ENCODE results near the gene GRID1. TPM values are rescaled to one million over a fixed set of nuclear protein-coding genes. Genes with fewer than 3 reads are reported as not detected.

Gene GRID1
- total RNA-seq, 1 experiment from 2014 or later: not detected

GRCh38 chr10:86349474-86349873 lies 17.1 kb downstream of the GRID1 start:
- intact Hi-C loops (cut with micrococcal nuclease; ENCODE audit: unreplicated experiment): loop anchor here (10.0 kb wide), 1 partner anchor 95 kb away; no protein-coding TSS in a partner anchor
- Histone ChIP-seq H2AFZ (no peak overlapping the region), H3K4me1 (replicated peaks; ENCODE audit: insufficient read depth) (peaks cover 12% of the 10 kb centered on the region; the same call in 1 of the 2 replicates), H4K20me1 (ENCODE audit: insufficient read depth) (no peaks in the 10 kb centered on the region), H3K79me2 (ENCODE audit: low read depth) (no peaks in the 10 kb centered on the region), H3K27me3 (ENCODE audit: insufficient read depth, low read depth) (no peaks in the 10 kb centered on the region; the same call in none of the 2 replicates), H3K4me2 (no peak overlapping the region), H3K4me3 (no peak overlapping the region), H3K36me3 (ENCODE audit: low read depth) (no peaks in the 10 kb centered on the region), H3K9me2 (ENCODE audit: insufficient read depth) (no peaks in the 10 kb centered on the region), H3K9me3 (ENCODE audit: insufficient read depth, low read depth) (no peaks in the 10 kb centered on the region), H3K27ac (no peak overlapping the region), H3F3A (ENCODE audit: insufficient read depth, low read depth) (no peaks in the 10 kb centered on the region)
- TF ChIP-seq CTCF (conservative IDR thresholded peaks at IDR 0.05): no peak
- TF ChIP-seq EZH2 (IDR thresholded peaks at IDR 0.05; ENCODE audit: low read depth): no peak
- BruUV-seq (replicated peaks): no TSS peak
- ChIA-PET POLR2A (ENCODE audit: unreplicated experiment) (no interaction called here), CTCF (no interaction called here)
- DNase-seq: no peak

- no peak for DNase-seq
- intact Hi-C loops (cut with micrococcal nuclease; ENCODE audit: unreplicated experiment): loop anchor here (10.0 kb wide), 1 partner anchor 94 kb away; no protein-coding TSS in a partner anchor
- peaks cover 12% of the 10 kb centered on the region; the same call in 1 of the 2 replicates for H3K4me1 ChIP-seq (replicated peaks; ENCODE audit: insufficient read depth)
- H2AFZ ChIP-seq: no peak overlapping the region
- TF ChIP-seq CTCF (conservative IDR thresholded peaks at IDR 0.05): no peak
- TF ChIP-seq EZH2 (IDR thresholded peaks at IDR 0.05; ENCODE audit: low read depth): no peak
- no peak overlapping the region for H3K4me3 ChIP-seq
- CTCF ChIA-PET: no interaction called here
- no peaks in the 10 kb centered on the region for H3K9me2 ChIP-seq (ENCODE audit: insufficient read depth)
- no peaks in the 10 kb centered on the region; the same call in none of the 2 replicates for H3K27me3 ChIP-seq (ENCODE audit: insufficient read depth, low read depth)
- BruUV-seq (replicated peaks): no TSS peak
- POLR2A ChIA-PET (ENCODE audit: unreplicated experiment): no interaction called here
- no peaks in the 10 kb centered on the region for H3F3A ChIP-seq (ENCODE audit: insufficient read depth, low read depth)
- H4K20me1 ChIP-seq (ENCODE audit: insufficient read depth): no peaks in the 10 kb centered on the region
- no peak overlapping the region for H3K27ac ChIP-seq
- no peaks in the 10 kb centered on the region for H3K9me3 ChIP-seq (ENCODE audit: insufficient read depth, low read depth)
- no peaks in the 10 kb centered on the region for H3K79me2 ChIP-seq (ENCODE audit: low read depth)
- H3K4me2 ChIP-seq: no peak overlapping the region
- no peaks in the 10 kb centered on the region for H3K36me3 ChIP-seq (ENCODE audit: low read depth)
Observed at GRCh38 chr10:86348321-86349210, 18.0 kb downstream of the GRID1 start.

- H3K79me2 ChIP-seq (ENCODE audit: low read depth): no peaks in the 10 kb centered on the region
- no peaks in the 10 kb centered on the region for H3K9me2 ChIP-seq (ENCODE audit: insufficient read depth)
- no peak for DNase-seq
- no peak overlapping the region for H3K27ac ChIP-seq
- CTCF ChIA-PET: no interaction called here
- no TSS peak for BruUV-seq (replicated peaks)
- H3K9me3 ChIP-seq (ENCODE audit: insufficient read depth, low read depth): no peaks in the 10 kb centered on the region
- intact Hi-C loops (cut with micrococcal nuclease; ENCODE audit: unreplicated experiment): loop anchor here (10.0 kb wide), 1 partner anchor 93 kb away; no protein-coding TSS in a partner anchor
- H2AFZ ChIP-seq: no peak overlapping the region
- H4K20me1 ChIP-seq (ENCODE audit: insufficient read depth): no peaks in the 10 kb centered on the region
- no peak overlapping the region for H3K4me3 ChIP-seq
- H3K4me1 ChIP-seq (replicated peaks; ENCODE audit: insufficient read depth): peaks cover 12% of the 10 kb centered on the region; the same call in 1 of the 2 replicates
- TF ChIP-seq CTCF (conservative IDR thresholded peaks at IDR 0.05) (no peak), EZH2 (IDR thresholded peaks at IDR 0.05; ENCODE audit: low read depth) (no peak)
- H3K36me3 ChIP-seq (ENCODE audit: low read depth): no peaks in the 10 kb centered on the region
- no peaks in the 10 kb centered on the region; the same call in none of the 2 replicates for H3K27me3 ChIP-seq (ENCODE audit: insufficient read depth, low read depth)
- POLR2A ChIA-PET (ENCODE audit: unreplicated experiment): no interaction called here
- no peaks in the 10 kb centered on the region for H3F3A ChIP-seq (ENCODE audit: insufficient read depth, low read depth)
- H3K4me2 ChIP-seq: no peak overlapping the region
Observed at GRCh38 chr10:86347856-86348255, 18.7 kb downstream of the GRID1 start.
